Esophagus muscularis mucosa (tissue), 4 donors: ENCODE measurements around the gene EVL.

Experiments
- CTCF ChIP-seq, 3 experiments: fragments of 200-600 bp in 2 of 3; fragments of 450-650 bp in 1 of 3; sonication (generic) in 2 of 3; IDR thresholded peaks; one replicate each; pipeline ENCODE4 v1.5.1; 2017 to 2019; ENCODE audit warnings: antibody characterized with exemption in 3 of 3, mild to moderate bottlenecking in 2 of 3, moderate library complexity in 1 of 3
- EP300 ChIP-seq: sonication (generic); formaldehyde crosslinking; IDR thresholded peaks from one replicate; pipeline ENCODE4 v1.6.1; 2017; ENCODE audit warnings: antibody characterized with exemption
- POLR2A ChIP-seq: fragments of 450-650 bp; IDR thresholded peaks from one replicate; pipeline ENCODE4 v1.6.1; 2017; ENCODE audit warnings: antibody characterized with exemption, moderate library complexity, mild to moderate bottlenecking, low read depth

DNA sequence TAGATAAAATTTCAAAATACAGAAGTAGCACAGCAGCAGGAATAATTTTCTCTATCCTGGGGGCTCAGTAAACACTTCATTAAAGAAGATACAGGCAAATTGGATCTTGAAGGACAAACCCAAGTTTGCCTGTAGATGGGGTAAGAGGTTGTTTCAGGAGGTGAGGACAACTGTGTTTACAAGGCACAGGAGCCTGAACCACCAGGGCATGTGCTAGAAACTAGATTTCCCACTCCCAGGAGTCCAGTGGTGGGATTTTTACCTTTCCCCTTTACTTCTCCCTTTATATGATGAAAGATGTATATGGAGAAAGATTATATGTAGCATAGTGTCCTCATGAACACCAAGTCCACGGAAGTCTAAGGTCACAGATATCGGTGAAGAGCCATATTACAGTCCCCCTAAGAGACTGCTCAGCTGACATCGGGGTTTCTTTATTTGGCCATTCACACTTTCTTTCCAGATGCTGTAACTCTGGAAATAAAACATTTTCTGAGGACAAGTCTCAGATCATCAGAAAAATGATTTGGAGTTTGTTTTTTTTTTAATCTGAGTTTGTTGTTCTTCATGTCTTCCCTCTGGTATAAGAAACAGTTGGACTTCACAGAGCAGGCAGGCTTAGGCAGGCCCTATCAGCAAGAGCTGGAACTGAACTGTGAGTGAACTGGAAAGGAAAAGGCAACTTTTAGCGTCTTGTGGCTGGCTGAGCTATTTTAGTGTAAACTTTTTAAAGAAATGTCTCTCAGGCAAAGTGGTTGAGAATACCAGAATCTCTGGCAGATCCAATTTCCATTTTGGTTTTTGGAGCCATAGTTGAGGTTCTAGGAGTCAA, 8.0 kb upstream of the EVL start:
- no peak for TF ChIP-seq POLR2A
- TF ChIP-seq CTCF (IDR thresholded peaks at IDR 0.05): peak in 1 of 3 experiments; percentile 20
- no peak for TF ChIP-seq EP300
